Subcutaneous preadipocyte (primary cell): ENCODE data around the gene HNRNPC. TPM values are rescaled to one million over a fixed set of nuclear protein-coding genes. Genes with fewer than 3 reads are reported as not detected.

Experiments
- total RNA-seq: library from RNA; depleted of rRNA; stranded (reverse); fragments of >200 nt; gene quantifications from 2 replicates; pipeline ENCODE4 v1.2.3, GENCODE V29; 2012

Gene HNRNPC
- total RNA-seq = 513 and 539 TPM in 2 replicates

DNA sequence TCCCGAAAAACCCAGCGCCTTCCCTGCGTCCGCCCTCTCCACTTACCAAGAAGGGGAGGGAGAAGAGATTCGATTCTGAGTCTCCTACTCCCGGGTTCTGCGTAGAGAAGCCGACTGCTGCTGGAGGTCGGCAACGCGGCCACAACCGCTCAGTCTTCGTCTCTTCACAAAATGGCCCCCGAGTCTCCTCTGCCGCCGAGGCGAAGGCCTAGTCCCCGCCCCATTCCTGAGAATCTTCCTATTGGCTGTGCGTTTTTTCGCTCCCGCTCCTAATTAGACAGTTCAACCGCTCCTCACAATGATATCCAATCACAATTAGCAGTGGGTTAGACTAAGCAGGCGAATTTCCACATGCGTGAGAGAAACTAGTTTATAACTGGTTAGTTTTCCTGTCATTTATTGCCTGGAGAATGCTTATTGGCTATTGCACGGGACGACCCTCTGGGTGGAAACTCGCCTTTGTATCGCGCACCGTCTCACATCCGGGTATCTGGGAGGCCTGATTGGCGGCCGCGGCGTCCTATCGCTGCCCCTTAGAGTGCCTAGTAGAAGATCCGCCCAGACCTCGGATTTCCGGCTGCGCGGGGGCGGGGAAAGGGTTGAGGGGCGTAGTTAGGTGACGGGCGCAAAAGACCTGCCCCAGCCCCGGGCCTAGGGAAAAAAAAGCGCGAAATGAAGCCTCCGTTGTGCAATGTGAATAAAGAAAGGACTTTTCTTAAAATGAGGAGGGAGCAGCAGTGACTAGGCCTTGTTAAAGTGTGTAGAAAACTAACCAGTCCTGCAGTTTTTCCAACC lies at the start of gene HNRNPC:
TSS of gene HNRNPC (minus strand) at position 191 of the 795 bp plus-strand sequence. CDS start 35,249 bp downstream, outside the sequence.

DNA sequence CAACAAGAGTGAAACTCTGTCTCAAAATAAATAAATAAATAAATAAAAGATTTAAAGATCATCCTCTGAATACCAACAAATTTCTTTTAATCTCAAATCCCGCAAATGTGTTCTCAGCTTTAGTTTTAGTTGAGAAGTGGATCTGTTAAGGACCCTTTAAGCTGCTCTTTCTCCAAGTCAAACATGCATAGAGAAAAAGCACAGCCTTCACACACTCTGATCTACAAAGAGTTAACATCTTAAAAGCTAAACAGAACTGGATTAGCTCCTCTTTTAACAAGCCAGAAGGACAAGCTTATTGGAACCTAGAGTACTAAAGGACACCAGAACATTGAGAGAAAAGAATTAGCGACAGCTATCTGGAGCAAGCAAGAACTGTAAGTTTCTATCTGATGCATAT lies 10.5 kb upstream of the HNRNPC start, which contains the start of gene RPGRIP1:
TSS of gene RPGRIP1 (plus strand) at position 301 of the 400 bp plus-strand sequence. CDS start 7,894 bp downstream, outside the sequence.

Other genes with a start within 250 kb of the HNRNPC start
- gene NDRG2, start 244.4 kb downstream of the HNRNPC start, total RNA-seq = 1.1 TPM in 1 of 2 replicates, not detected in the other
- not detected in 2 replicates for gene TPPP2, start 239.2 kb downstream of the HNRNPC start, total RNA-seq
- not detected in 2 replicates for gene RNASE13, start 234.6 kb downstream of the HNRNPC start, total RNA-seq
- gene RNASE7, start 227.1 kb downstream of the HNRNPC start, total RNA-seq = not detected in 2 replicates
- gene RNASE8, start 211.6 kb downstream of the HNRNPC start, total RNA-seq = not detected in 2 replicates
- gene ARHGEF40, start 199.1 kb downstream of the HNRNPC start, total RNA-seq = 27.9 and 46.5 TPM in 2 replicates
- 10.8 and 12.9 TPM in 2 replicates for gene ZNF219, start 170.8 kb downstream of the HNRNPC start, total RNA-seq
- gene TMEM253, start 168.4 kb downstream of the HNRNPC start, total RNA-seq = under 0.01 TPM in 1 of 2 replicates, not detected in the other
- not detected in 2 replicates for gene OR5AU1, start 113.4 kb downstream of the HNRNPC start, total RNA-seq
- not detected in 2 replicates for gene RPGRIP1, start 10.6 kb upstream of the HNRNPC start, total RNA-seq
- gene SUPT16H, start 114.6 kb upstream of the HNRNPC start, total RNA-seq = 69.1 and 104 TPM in 2 replicates
- 52.9 and 63.5 TPM in 2 replicates for gene CHD8, start 186.7 kb upstream of the HNRNPC start, total RNA-seq
- gene RAB2B, start 207.5 kb upstream of the HNRNPC start, total RNA-seq = 12.1 and 13.7 TPM in 2 replicates
- 30.1 and 33.2 TPM in 2 replicates for gene TOX4, start 207.8 kb upstream of the HNRNPC start, total RNA-seq
- gene METTL3, start 241.9 kb upstream of the HNRNPC start, total RNA-seq = 51.8 and 63.1 TPM in 2 replicates